PFSK-1 (cell line): ENCODE measurements around the gene EPHA7.

Experiments used
- POLR2AphosphoS5 ChIP-seq: IDR thresholded peaks from 2 replicates; pipeline ENCODE4 v1.6.1; 2012; ENCODE audit warnings: low read depth, mild to moderate bottlenecking, control low read depth, low read length, moderate library complexity
- REST ChIP-seq, 2 experiments: IDR thresholded peaks; 2 replicates each; pipeline versions ENCODE4 v1.6.1 to v1.8.0; 2011 to 2012; ENCODE audit warnings: low read depth in 2 of 2, low read length in 2 of 2, control low read depth in 1 of 2, inconsistent platforms in 1 of 2, mild to moderate bottlenecking in 1 of 2, moderate library complexity in 1 of 2; ENCODE audit not compliant: insufficient read depth in 1 of 2
- TAF1 ChIP-seq: IDR thresholded peaks from 2 replicates; pipeline ENCODE4 v1.6.1; 2012; ENCODE audit warnings: low read length, control low read depth, borderline replicate concordance; ENCODE audit not compliant: insufficient read depth

DNA sequence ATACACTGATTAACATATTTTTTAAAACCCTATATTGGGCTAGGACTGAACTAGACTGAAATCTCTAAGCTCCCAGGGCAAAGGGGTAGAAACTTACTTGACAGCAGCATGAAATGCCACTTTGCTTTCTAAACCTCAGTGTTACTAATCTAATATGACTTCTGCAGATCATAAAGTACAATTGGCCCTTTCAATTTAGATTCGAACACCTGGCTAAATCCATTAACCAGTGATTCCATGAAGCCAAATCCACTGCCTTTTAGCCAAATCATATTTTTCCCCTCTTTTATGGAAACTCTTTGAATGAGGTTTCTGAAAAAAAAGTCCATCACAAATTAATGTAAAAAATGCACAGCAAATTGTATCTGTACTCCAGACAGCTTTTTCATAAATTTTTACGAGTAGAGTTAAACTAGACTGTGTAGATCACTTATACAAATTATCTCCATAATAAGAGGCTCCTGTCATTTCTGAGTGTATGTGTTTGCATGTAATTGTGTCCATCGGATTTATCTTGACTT is 25.7 kb downstream of the EPHA7 start:
- no peak for TF ChIP-seq POLR2AphosphoS5
- no peak for TF ChIP-seq TAF1
- TF ChIP-seq REST (IDR thresholded peaks at IDR 0.05; ENCODE audit: insufficient read depth in 1 of 2, low read depth in 2 of 2, low read length in 2 of 2) = no peak
